NCI-H524 treated with DMSO at 0.1 percent for 48 hours (cell line): Measurements from ENCODE around the gene SLC17A6.

Experiments
- DNase-seq: peaks from one replicate; lab custom pipeline; 2025; lab: John Stamatoyannopoulos, UW

The SLC17A6 gene

GRCh38 chr11:22337596-22338485, at the start of gene SLC17A6:
TSS of gene SLC17A6 (plus strand) at chr11:22338381. CDS start at chr11:22338534, 153 bp downstream.
- no peak for DNase-seq

GRCh38 chr11:22302368-22302767, 35.8 kb upstream of the SLC17A6 start:
- no peak for DNase-seq

GRCh38 chr11:22304337-22304961, 33.7 kb upstream of the SLC17A6 start:
- no peak for DNase-seq

GRCh38 chr11:22317656-22318055, 20.5 kb upstream of the SLC17A6 start:
- no peak for DNase-seq

GRCh38 chr11:22331771-22332170, 6.4 kb upstream of the SLC17A6 start:
- no peak for DNase-seq

- DNase-seq = no peak
These were observed 1.6 kb upstream of the SLC17A6 start for GRCh38 chr11:22336587-22336986.

- DNase-seq = no peak
These were observed 1.4 kb downstream of the SLC17A6 start for GRCh38 chr11:22339611-22340010.

GRCh38 chr11:22340235-22340634, 2.1 kb downstream of the SLC17A6 start:
- no peak for DNase-seq

- DNase-seq = no peak
These were observed 2.8 kb downstream of the SLC17A6 start for GRCh38 chr11:22340701-22341587.

- DNase-seq = no peak
These were observed 3.4 kb downstream of the SLC17A6 start for GRCh38 chr11:22341588-22341931.

- no peak for DNase-seq
These were observed 4.2 kb downstream of the SLC17A6 start for GRCh38 chr11:22342211-22343031.

GRCh38 chr11:22343032-22343324, 4.8 kb downstream of the SLC17A6 start:
- DNase-seq = no peak

GRCh38 chr11:22343371-22344032, 5.3 kb downstream of the SLC17A6 start:
- no peak for DNase-seq

- DNase-seq = no peak
These were observed 5.9 kb downstream of the SLC17A6 start for GRCh38 chr11:22344081-22344480.

GRCh38 chr11:22346282-22346681, 8.1 kb downstream of the SLC17A6 start:
- DNase-seq = no peak

- no peak for DNase-seq
These were observed 9.8 kb downstream of the SLC17A6 start for GRCh38 chr11:22347857-22348487.

- no peak for DNase-seq
These were observed 11.3 kb downstream of the SLC17A6 start for GRCh38 chr11:22349491-22349890.

GRCh38 chr11:22359295-22359694, 21.1 kb downstream of the SLC17A6 start:
- no peak for DNase-seq

- DNase-seq = no peak
These were observed 33.0 kb downstream of the SLC17A6 start for GRCh38 chr11:22371160-22371559.

- no peak for DNase-seq
These were observed 48.9 kb downstream of the SLC17A6 start for GRCh38 chr11:22387126-22387525.
